SKM-1 (cell line): ENCODE results near the gene ADD2.
"Not testable (repeated sequence)": the region's sequence is repeated elsewhere in the genome, so short reads cannot be mapped to it uniquely, and the experiment has no call there.

Source experiments
- DNase-seq: peaks from one replicate; lab custom pipeline; 2025; ENCODE audit not compliant: unreplicated experiment; lab: John Stamatoyannopoulos, UW

Gene ADD2

DNA sequence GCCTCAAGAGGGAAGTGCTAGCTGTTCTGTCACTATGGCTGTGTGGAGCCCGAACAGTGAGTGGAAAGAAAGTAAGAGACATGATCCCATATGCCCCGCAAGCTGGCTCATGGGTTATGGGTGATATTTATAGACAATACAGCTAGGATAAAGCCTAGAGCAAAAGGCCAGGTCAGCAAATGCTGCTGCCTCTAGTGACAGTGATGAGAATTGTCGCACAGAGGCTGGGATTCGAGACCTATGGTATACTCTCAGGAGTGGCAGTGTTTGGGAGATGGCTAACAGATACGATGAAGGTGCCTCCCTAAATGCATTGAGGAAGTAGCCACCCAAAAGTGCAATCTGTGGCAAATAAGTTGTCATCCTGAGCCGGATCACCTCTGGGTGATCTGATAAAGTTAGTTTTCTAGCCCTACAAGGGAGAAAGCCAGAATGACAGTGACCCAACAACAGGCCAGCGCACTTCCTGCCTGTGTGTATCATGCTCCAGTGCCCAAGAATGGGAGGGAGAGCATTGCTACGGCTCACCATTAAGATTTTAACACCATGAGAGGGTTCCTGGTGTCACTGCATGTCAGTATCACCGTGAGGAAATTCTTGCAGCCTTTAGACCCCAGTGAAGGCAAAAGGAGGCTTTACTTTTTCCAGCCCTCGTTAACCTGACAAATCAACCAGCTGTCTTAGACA lies 122.1 kb downstream of the ADD2 start:
- DNase-seq: no peak

DNA sequence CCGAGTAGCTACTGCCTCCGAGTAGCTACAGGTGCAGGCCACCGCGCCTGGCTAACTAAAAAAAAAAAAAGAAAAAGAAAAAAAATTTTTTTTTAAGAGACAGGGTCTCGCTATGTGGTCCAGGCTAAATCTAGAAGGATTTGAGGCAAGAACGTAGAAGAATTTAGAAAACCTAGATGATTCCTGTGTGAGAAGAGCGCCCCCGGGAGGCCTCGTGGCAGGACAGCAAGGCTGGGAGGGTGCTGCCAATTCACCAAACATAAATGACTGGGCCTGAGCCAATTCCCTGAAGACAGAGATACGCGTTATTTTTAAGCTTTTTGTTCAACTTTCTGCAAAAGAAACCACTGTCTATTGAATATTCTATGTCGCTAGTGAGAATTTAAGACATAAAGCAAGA lies 124.3 kb downstream of the ADD2 start:
- DNase-seq: peak; percentile 53

DNA sequence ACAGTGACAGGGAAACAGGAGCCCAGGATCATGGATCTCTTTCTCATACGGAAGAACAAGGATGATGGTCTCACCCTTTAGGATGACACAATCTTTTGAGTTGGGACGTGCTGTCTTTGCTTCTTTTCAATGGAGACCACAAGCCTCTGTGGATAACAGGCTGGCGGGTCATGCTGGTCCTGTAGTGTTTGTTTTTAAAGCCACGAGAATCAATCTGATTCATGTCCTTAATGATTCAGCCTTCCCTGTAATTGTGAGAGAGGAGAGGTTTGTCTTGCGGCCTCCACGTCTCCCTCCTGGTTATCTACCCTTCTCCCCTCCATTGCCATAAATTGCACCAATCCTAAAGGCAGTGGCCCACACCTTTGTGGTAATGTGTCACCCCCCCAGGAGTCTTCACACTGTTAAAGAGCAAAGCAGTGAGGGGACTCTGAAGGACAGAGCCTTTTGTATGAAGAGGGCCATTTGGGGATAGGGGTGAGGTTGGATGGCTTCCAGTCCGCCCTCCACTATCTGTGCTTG lies 126.7 kb downstream of the ADD2 start:
- DNase-seq: no peak

DNA sequence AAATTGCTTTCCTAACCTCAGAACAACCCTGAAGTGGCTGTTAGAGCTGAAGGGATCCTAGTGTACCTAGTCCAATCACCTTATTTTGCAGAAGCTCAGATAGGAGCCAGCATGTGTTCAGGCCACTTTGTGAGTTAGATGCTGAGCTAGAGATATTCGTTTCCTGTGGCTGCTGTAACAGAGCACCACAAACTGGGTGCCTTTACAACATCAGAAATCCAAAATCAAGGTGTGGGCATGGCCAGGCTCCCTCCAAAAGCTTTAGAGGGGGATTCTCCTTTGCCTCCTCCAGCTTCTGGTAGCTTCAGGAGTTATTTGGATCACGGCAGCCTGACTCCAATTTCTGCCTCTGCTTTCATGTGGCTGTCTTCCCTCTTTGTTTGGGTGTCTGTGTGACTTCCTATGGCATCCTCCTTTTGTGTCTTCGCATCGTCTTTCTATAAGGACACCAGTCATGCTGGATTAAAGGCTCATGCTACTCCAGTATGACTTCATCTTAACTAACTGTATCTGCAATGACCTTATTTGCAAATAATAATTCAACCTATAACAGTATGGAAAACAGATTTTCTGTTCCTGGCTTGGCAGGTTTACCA lies 128.1 kb downstream of the ADD2 start:
- DNase-seq: no peak

DNA sequence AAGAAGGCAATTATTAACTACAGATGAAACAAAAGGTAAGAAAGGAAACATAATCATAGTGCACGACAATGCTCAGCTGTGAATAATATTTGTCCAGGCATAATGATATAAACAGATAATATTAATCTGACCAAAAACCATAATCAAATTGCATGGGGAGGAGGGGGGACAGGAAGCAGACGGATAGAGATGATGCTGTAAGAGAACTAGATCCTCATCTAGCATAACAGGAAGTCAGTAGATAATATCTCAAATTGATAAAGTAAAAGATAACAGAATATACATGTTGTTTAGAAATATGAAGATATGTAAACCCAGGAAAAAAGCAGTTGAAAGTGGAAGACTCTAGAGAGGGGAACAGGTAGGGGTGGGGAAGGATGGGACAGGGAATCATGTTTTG lies 129.4 kb downstream of the ADD2 start:
- no peak for DNase-seq

DNA sequence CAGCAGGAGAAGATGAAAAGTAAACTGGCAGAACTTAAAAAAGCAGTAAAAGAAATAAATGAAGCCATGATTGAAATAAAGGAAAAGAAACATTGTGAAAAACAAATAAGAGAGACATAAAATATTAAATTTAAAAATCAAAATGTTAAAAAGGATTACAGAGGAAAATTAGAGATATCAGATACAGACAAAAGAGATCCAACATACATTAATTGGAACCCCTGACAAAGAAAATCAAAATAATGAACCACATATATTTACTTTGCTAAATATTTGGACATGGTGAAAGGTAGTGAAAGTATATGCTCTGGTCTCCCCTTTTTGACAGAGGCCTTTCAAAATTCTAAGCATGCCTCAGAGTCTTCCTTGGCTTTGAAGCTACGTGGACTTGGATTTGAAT lies 134.5 kb downstream of the ADD2 start:
- DNase-seq: no peak

DNA sequence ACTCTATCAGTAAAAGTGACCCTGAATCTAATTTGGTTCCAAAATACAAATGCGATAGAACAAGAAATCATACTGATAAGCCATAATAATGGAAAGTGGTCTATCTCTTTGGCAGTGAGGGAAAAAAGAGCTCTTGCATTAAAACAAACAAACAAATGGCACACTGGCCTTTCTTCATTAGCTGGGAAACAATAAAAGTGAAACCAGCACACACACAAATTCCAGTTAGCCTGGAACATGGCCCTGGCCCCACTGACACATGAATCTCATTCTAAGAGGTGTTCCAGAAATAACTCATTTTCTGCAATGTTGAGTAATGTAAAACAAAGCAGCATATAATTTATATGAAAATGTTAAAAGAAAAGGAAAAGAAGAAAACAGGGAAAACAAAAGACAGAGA lies 135.0 kb downstream of the ADD2 start:
- no peak for DNase-seq

DNA sequence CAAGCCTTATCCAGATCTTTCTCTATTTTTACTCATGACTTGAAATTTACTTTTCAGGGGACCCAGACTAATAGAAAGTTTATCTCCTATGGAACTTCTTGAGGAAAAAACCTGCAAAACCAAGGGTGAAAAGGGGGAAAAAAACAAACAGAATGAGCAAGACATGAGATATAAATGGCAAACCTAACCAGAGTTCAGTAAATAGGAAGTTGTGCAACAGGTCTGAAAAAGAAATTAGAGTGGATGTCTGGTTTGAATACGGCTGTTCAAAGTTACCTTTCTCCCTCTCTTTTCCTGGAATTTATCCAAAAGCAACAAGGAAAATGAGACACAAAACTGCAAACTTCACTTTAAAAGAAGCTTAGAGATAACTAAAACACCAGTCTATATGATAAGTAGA lies 135.6 kb downstream of the ADD2 start:
- DNase-seq: no peak

DNA sequence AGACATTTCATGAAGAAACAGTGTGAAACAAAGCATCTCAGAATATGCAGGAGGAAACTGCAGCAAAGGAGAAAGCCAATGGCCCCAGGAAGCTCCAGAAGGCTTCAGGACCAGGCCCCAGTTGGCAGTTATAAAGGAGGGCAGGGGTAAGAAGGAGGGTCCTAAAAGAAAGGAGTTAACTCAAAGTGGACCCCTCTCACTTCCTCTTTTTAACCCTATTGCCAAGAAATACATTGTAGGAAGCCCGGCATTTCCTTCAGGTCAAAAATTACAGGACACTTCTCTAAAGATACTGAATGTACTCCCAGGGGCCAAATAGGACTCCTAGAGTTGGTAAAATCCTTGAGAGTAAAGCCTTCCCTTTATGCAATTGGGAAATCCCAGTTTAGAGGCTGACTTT lies 137.2 kb downstream of the ADD2 start:
- DNase-seq: no peak

DNA sequence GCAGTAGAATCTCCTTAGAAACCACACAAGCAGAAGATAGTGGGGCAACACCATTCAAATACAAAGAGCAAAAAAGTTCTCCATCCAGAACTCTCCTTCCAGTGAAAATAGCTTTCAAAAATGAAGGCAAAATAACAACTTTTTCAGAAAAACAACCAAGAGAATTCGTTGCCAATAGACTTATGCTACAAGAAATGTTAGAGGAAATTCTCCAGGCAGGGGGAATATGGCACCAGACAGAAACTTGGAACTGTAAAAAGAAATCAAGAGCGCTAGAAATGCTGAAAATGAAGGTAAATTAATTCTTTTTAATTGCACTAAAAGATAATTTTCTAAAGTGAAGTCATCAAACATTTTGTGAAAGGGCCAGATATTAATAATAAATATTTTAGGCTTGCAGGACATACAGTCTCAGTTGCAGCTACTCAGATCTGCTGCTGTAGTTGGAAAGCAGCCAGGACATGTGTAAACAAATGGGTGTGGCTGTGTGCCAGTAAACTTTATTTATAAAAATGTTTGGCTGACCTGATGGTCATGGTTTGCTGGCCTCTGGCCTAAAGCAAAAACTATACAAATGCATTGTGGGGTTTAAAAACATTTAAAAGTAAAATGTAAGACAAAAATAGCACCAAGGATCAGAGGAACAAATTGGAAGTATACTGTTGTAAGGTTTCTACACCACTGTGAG lies 140.6 kb downstream of the ADD2 start:
- DNase-seq: no peak

DNA sequence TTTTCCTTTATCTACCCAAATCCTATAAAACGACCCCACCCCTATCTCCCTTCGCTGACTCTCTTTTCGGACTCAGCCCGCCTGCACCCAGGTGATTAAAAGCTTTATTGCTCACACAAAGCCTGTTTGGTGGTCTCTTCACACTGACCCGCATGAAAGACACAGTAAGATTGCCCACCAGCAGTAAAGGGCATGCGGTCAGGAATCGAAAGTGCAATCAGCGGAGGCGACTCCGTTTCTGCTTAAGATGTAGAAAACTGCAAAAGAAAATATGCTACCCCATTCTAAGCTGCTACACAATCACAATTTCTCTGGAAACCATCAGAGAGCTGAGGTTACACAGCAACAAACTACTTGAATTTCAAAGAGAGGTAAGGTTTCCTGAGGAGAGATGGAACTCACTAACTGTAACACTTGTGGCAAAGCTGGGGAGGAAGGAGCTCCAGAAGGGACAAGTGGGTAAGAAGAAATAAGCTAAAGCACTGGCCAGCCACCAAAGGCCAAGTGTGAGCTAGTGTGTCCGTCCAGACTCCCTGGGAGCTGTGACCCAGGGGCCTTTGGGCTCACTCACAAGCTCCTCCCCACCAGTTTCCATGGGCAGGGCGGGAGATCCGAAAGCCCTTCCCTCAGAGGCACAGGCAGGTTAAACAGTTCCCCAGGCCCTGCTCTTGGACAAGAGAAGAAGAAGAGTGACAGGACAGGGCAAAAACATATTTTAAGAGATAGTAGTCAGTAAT lies 141.6 kb downstream of the ADD2 start:
- DNase-seq: no peak

DNA sequence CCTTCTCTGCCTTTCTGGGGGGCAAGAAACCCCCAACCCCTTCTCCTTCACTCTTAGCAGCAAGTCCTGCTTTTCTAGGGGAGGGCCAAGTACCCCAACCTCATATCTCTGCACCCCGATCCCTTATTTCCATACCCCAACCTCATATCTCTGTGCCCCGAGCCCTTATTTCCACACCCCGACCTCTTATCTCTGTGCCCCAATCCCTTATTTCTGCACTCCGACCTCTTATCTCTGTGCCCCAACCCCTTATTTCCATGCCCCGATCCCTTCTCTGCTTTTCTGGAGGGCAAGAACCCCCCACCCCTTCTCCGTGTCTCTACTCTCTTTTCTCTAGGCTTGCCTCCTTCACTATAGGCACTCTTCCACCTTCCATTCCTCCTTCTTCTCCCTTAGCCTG lies 146.5 kb downstream of the ADD2 start:
- DNase-seq: not testable (repeated sequence)

DNA sequence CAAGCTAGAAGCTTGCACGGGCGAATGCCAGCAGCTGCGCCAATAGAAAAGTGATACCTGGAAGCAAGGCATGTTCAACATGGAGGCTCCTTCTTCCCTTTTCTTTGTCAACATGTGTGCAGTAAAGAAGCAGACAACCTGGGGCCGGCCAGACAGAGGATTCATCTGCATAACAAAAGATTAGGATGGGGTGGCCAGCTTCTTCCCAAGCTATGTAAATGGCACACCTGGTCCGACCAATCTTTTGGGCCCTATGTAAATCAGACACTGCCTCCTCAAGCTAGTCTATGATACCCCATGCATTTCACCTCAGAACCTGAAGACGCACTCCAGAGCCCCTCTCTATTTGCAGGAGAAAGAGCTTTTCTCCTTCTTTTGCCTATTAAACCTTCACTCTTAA lies 148.0 kb downstream of the ADD2 start:
- DNase-seq: no peak

DNA sequence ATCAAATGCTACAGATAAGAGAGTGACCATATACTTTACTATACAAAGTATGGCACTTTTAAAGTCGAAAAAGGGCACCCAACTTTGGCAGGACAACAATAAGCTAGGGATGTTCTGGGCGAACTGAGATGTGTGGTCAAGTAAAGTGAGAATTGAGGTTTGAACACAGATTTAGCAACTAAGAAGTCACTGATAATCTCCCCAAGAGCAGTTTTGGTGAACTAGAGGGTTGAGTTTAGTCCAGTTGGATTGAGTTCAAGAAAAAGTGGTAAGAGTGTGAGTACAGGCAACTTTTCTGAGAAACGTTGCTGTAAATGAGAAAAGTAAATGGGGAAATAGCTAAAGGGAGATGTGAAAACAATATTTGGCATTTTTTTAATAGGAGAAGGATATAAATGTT lies 148.8 kb downstream of the ADD2 start:
- no peak for DNase-seq

DNA sequence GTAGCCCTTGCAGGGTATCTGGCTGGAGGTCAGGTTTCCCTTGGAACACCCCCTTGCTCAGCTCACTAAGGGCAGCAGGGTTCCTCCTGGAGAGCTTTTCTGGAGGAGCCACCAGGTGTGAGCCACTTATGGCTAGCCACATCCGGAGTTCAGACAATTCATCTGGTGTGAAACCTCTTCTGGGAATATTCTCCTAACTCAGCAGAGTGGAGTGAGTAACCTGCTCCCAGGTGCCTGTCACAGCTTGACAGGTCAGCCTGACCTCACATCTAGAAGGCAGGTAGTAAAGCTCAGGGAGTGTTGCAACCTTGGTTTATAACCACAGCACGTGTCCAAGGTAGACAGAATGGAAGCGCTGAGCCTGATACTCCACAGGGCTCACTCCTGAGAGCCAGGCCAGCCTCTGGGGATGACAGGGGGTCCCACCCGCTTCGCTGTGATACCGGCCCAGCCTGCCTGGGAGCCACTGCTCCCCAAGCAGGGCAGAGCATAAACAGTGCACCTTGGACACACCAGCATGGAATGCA lies 151.8 kb downstream of the ADD2 start:
- DNase-seq: no peak

DNA sequence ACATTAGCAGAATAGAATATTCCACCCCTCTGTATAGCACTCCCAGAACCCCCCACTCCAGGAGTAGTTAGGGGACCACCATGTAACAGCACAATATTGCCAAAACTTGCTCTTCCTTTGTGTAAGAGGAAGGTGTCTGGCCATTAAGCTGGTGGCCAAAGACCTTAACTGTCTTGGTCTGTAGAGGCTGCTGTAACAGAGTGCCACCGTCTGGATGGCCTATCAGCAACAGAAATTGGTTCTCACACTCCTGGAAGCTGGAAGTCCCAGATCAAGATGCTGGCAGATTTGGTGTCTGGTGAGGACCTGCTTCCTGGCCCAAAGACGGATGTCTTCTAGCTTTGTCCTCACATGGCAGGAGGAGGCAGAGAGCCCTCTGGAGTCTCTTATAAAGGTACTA lies 152.8 kb downstream of the ADD2 start:
- no peak for DNase-seq

DNA sequence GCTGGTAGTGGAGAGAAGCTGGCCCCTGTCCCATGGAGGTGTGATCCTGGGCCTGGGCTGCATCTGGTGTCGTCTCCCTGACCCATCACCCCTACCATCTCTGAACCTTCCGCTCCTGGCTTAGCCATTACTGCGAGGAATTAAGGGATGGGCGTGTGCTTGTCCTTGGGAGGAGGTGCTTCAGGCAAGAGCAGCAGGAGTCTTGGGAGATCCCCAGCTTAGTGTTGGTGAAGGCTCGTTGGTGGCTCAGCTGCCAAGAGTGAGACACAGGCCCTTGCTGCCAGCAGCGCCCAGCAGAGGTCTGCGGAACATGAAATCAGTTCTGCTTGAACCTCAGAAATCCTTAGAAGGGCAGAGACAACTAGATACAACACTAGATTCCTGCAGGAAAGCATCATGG lies 154.5 kb downstream of the ADD2 start:
- no peak for DNase-seq

DNA sequence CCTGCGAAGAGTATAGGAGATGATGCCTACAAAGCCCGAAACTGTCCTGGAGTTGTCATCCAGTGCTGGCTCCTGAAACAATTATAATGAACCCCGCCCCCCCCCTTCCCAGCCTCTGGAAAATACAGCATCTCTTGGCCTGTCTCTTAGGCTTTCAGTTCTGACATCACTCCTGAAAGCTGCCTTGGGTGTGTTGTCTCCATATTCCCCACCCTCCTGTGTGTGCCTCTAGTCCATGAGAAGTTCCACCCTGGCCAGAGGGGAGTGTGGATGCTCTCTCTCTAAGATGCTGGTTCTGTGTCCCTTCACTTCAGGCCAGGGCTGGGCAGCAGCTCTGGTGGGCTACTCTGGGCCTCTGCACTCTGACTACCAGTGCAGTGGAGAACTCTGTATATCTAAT lies 155.4 kb downstream of the ADD2 start:
- no peak for DNase-seq

DNA sequence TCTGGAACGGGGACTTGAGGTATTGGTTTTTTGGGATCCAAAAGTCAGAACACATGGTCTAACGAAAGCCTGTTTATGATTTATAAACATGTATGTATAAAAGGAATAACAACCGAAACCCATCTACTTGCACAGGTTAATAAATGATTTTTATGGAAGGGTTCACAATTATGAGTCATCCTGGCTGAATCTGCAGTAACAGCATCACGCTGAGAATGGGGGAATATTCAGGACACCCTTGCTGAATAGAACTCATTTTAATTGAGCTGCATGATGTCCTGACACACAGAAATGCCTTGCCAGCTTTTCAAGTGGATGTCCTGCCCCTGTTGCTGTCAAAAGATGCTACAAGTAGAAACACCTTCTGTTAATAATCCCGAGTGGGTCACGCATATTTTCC lies 159.6 kb downstream of the ADD2 start:
- no peak for DNase-seq

DNA sequence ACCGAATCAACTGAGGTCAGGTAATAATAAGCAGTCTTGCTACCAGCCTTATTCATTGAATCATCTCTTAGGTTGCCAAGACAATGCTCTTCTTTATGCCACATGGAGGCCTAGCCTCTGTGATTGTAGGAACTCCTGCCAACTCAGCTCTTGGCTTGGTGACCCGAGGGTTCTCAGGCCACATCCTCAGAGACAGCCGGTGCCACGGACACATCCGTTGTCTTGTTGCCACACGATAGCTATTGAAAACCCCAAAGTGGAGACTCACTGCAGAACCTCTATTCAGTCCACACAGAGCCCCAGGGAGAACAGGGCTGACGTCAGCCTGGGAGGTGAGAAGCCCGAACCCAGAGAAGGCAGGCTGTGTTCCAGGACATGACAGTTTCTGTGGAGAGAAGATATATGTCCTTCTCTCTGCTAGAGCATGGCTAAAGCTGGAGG lies 160.9 kb downstream of the ADD2 start:
- DNase-seq: no peak
